Vagina (tissue), 2 donors: ENCODE data around the gene PCA3.

Experiments
- CTCF ChIP-seq, 3 experiments: fragments of 450-650 bp in 2 of 3; fragments of 200-600 bp in 1 of 3; sonication (generic) in 1 of 3; IDR thresholded peaks; one replicate each; pipeline ENCODE4 v1.5.1; 2017 to 2019; ENCODE audit warnings: antibody characterized with exemption in 3 of 3, mild to moderate bottlenecking in 2 of 3, moderate library complexity in 2 of 3
- POLR2A ChIP-seq, 2 donors: fragments of 450-650 bp; IDR thresholded peaks; one replicate each; pipeline ENCODE4 v1.6.1; 2017; ENCODE audit warnings: antibody characterized with exemption in 2 of 2, mild to moderate bottlenecking in 2 of 2, moderate library complexity in 2 of 2

GRCh38 chr9:76741524-76741923 is 22.7 kb upstream of the PCA3 start:
- TF ChIP-seq CTCF (IDR thresholded peaks at IDR 0.05) = no peak
- TF ChIP-seq POLR2A (IDR thresholded peaks at IDR 0.05) = no peak
